ENCODE results near the gene UBE2H.

UBE2H gene

GRCh38 chr7:129952653-129953560, at the start of gene UBE2H:
Gene UBE2H, minus strand, starts transcription at chr7:129952960. Its CDS starts 405 bp downstream, at chr7:129952555.
- H3K4me3 ChIP-seq (replicated peaks; ENCODE audit: low read depth, low read length) = peak within 1 kb of the TSS; percentile 80
- no peak for TF ChIP-seq CTCF (IDR thresholded peaks at IDR 0.05; ENCODE audit: low read depth, low read length, missing control alignments)
- DNase-seq (ENCODE audit: extremely low read depth, low read depth) = peak; percentile 51

GRCh38 chr7:129998446-129998845, 45.7 kb upstream of the UBE2H start:
- no peak overlapping the region for H3K4me3 ChIP-seq (replicated peaks; ENCODE audit: low read depth, low read length)
- no peak for TF ChIP-seq CTCF (IDR thresholded peaks at IDR 0.05; ENCODE audit: low read depth, low read length, missing control alignments)
- no peak for DNase-seq (ENCODE audit: extremely low read depth, low read depth)

GRCh38 chr7:129997285-129997684, 44.5 kb upstream of the UBE2H start:
- H3K4me3 ChIP-seq (replicated peaks; ENCODE audit: low read depth, low read length) = no peak overlapping the region
- TF ChIP-seq CTCF (IDR thresholded peaks at IDR 0.05; ENCODE audit: low read depth, low read length, missing control alignments) = no peak
- no peak for DNase-seq (ENCODE audit: extremely low read depth, low read depth)

- no peak for TF ChIP-seq CTCF (IDR thresholded peaks at IDR 0.05; ENCODE audit: low read depth, low read length, missing control alignments)
- DNase-seq (ENCODE audit: extremely low read depth, low read depth) = no peak
- no peak overlapping the region for H3K4me3 ChIP-seq (replicated peaks; ENCODE audit: low read depth, low read length)
These were observed 40.5 kb upstream of the UBE2H start for GRCh38 chr7:129993275-129993674.

- H3K4me3 ChIP-seq (replicated peaks; ENCODE audit: low read depth, low read length) = no peak overlapping the region
- TF ChIP-seq CTCF (IDR thresholded peaks at IDR 0.05; ENCODE audit: low read depth, low read length, missing control alignments) = no peak
- no peak for DNase-seq (ENCODE audit: extremely low read depth, low read depth)
These were observed 37.8 kb upstream of the UBE2H start for GRCh38 chr7:129990403-129991192.

- no peak for TF ChIP-seq CTCF (IDR thresholded peaks at IDR 0.05; ENCODE audit: low read depth, low read length, missing control alignments)
- DNase-seq (ENCODE audit: extremely low read depth, low read depth) = no peak
- no peak overlapping the region for H3K4me3 ChIP-seq (replicated peaks; ENCODE audit: low read depth, low read length)
These were observed 36.7 kb upstream of the UBE2H start for GRCh38 chr7:129989466-129989865.

All from HFF-Myc (cell line).